HG03280 (cell line): ENCODE measurements around the gene NCAPD3.
"Not testable (repeated sequence)": the region's sequence is repeated elsewhere in the genome, so short reads cannot be mapped to it uniquely, and the experiment has no call there.

Source experiments
- ATAC-seq: cut with Tn5 transposase; IDR thresholded peaks from one replicate; pipeline ENCODE4 v1.9.1; 2021; ENCODE audit warnings: mild to moderate bottlenecking, moderate library complexity; ENCODE audit not compliant: unreplicated experiment

The NCAPD3 gene

DNA sequence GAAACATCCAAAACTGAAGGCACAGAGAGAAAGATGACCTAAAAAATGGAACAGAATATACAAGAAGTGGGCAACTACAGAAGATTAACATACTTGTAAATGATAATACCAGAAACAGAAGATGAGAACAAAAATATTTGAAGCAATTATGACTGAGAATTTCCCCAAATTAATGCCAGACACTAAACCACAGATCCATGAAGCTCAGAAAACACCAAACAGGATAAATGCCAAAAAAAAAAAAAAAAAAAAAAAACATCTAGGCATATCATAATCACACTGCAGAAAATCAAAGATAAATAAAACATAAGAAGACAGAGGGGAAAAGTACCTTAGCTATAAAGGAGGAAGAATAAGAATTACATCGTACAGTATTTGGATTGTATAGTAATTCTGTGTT, 89.6 kb downstream of the NCAPD3 start:
- no peak for ATAC-seq

GRCh38 chr11:134132808-134133207, 91.0 kb downstream of the NCAPD3 start:
- ATAC-seq = no peak

DNA sequence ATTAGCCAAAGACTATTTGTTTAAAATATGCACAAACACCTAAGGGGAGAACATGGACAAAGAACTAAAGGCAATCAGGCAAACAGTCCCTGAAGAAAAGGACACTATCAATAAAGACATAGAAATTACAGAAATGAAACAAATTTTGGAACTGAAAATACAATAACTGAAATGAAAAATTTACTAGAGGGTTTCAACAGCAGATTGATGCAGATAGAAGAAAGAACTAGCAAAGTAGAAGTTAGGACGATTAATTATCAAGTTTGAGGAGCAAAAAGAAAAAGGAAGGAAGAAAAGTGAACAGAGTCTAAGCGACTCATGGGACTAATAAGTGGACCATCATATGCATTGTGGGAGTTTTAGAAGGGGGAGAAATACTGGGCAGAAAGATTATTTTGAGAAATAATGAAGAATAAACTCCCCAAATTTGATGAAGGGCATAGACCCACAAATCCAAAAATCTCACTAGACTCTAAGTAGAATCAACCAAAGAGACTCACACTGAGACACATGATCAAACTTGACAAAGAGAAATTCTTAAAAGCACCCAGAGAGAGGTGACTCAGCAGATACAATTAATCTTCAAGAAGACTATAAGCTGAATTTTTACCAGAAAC, 92.0 kb downstream of the NCAPD3 start:
- no peak for ATAC-seq

- no peak for ATAC-seq
Observed at GRCh38 chr11:134126217-134126822, 97.4 kb downstream of the NCAPD3 start.

DNA sequence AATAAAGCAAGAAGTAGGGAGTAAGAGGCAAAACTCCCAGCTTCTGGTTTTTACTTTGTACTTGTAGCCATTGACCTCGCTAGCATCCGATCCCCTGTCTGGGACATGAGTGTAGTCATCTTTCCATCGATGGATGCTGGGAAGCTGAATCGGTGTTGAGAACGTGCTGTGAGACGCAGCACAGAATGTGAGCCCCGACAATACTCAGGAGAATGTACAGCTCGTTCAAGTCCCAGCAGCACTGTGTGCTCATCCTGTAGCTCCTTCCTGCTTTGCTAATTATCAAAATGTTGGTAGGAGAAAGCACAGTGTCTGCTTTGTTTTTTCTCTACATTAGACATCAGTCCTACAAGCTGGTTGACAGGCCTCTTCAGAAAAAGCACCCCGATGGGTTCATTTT, 98.3 kb downstream of the NCAPD3 start:
- no peak for ATAC-seq

DNA sequence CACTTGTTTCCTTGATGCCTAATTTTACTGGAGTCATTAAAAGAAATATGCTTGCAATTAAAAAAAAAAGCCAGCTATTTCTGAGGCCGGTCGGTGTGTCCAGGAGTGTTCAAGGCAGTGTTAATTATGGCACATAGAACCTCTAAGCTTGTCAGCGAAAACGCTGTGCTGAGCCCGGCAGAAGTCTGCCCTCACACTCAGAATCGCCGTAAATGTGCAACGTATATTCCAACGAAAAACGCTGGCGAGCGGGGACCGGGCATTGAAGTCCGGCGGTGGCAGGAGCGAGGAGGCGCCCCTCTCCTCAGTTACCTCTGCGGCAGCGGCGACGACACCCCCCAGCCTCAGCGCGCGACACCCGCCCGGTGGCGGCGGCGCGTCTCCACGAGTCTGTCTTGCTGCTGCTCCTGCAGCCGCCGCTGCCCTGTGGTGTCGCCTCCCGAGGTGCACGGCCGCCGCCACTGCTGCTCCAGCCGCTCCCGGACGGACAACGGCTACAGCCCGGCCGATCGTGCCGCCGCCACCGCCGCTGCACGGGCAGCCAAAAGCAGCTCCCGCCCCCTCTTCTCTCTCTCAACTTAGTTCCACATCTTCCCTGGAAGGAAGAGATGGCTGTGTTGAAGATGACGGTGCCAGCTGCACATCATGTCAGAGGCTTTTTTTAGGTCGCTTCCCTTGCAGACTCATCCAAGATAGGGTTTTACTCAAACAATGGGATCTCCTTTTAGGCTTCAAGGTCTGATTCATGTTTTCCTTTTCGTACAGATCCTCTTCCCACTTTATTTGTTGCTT, 98.9 kb downstream of the NCAPD3 start:
- ATAC-seq = no peak

- no peak for ATAC-seq
Observed at GRCh38 chr11:134120921-134121526, 102.7 kb downstream of the NCAPD3 start.

DNA sequence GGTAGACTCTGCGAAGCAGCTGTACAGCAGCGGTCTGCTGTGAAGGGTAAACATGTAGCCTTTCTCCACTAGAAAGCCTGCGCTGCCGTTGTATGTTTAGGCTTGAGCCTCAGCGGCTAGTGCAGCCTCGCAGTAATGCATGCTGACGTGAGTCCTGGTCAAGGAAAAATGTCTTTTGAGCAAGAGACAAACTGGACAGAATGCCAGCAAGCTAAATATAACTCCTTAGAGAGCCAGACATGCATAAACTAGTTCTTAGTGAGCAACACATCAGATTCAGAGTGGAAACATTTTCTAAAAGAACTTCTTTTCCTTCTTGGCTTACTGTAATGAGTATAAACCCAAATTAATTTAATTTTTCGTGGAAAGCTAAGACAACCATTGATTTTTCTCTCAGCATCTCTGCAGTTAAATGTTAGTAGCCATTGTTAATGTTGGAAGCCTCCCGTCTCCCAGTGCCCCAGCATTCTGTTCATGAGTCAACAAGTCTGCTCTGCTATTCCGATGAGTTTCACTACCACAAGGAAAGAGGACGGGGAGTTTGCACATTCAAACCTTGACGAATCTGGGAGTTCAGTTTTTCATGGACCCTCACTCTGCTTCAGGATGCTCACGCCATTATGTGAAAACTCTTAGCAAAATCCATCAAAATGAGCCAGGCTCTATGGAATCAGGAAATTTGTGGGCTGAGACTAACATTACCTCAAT, 103.5 kb downstream of the NCAPD3 start:
- no peak for ATAC-seq

- no peak for ATAC-seq
Observed at GRCh38 chr11:134119094-134119493, 104.7 kb downstream of the NCAPD3 start.

GRCh38 chr11:134118006-134118405, 105.8 kb downstream of the NCAPD3 start:
- ATAC-seq = no peak

DNA sequence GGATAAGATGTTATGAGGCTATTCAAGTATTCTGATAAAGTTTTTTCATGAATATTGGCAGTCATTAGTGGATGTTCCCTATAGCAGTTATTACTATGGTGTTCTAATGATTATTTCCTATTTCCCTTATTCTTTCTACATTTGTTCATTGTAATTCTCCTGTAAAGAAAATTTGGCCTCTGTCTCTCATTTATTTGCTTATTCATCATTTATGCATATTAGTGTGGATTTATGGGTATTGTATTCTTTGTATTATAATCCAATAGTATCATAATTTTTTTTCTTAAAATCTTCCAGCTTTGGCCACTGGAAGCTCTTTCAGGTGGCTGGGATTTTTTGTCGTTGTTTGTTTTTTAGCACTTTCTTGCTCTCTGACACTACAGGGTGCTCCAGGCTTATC, 107.6 kb downstream of the NCAPD3 start:
- no peak for ATAC-seq

DNA sequence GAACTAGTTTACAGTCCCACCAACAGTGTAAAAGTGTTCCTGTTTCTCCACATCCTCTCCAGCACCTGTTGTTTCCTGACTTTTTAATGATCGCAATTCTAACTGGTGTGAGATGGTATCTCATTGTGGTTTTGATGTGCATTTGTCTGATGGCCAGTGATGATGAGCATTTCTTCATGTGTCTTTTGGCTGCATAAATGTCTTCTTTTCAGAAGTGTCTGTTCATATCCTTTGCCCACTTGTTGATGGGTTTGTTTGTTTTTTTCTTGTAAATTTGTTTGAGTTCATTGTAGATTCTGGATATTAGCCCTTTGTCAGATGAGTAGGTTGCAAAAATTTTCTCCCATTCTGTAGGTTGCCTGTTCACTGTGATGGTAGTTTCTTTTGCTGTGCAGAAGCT, 110.0 kb downstream of the NCAPD3 start:
- not testable (repeated sequence) for ATAC-seq

DNA sequence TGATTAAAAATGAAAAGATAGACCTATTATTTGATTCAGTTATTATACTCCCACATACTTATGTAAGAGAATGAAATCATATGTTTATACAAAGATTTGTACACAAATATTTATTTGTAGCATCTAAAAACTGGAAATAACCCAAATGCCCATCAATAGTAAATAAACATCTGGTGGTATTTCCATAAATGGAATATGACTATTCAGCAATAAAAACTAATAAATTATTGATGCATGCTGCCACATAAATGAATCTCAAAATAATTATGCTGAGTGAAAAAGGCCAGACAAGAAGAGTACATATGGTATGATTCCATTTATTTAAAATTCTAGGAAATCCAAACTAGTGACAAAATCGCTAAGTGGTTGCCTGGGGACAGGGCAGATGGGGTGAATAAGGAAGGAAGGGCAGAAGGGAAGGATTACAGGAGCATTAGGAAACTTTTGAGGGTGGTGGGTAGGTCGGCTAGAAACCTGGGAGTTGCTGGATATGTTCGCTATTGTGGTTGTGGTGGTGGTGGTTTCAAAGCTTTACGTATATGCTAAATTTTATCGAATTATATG, 113.4 kb downstream of the NCAPD3 start:
- ATAC-seq = no peak
